CD4-positive, alpha-beta memory T cell (primary cell): ENCODE data around the gene ABHD17A. TPM values are rescaled to one million over a fixed set of nuclear protein-coding genes. Genes with fewer than 3 reads are reported as not detected.

ENCODE experiments used
- CTCF ChIA-PET: fragments of 350-600 bp; sonication (Branson Sonifier 250); formaldehyde crosslinking; loops from one replicate; lab custom pipeline; 2021; ENCODE audit warnings: inconsistent platforms; ENCODE audit not compliant: partially characterized antibody; lab: Charles Lee
- POLR2A ChIA-PET: fragments of 350-600 bp; sonication (Branson Sonifier 250); formaldehyde crosslinking; loops from one replicate; lab custom pipeline; 2021; ENCODE audit not compliant: partially characterized antibody; lab: Charles Lee
- DNase-seq, 5 donors: peaks; one replicate each; pipeline versions ENCODE4 v3.0.0 to v3.0.0-alpha.2; 2020 to 2022; ENCODE audit warnings: mixed read lengths in 1 of 5
- H3K27ac ChIP-seq: one replicate; pipeline ENCODE4 v1.7.0; 2013; ENCODE audit warnings: low read depth, low read length
- H3K27me3 ChIP-seq: 2 replicates; pipeline ENCODE4 v1.7.0; 2013; ENCODE audit warnings: mild to moderate bottlenecking, low read length, moderate library complexity; ENCODE audit not compliant: insufficient read depth
- H3K36me3 ChIP-seq: 2 replicates; pipeline ENCODE4 v1.7.0; 2013; ENCODE audit warnings: mild to moderate bottlenecking, low read length, moderate library complexity; ENCODE audit not compliant: insufficient read depth
- H3K4me1 ChIP-seq: 2 replicates; pipeline ENCODE4 v1.7.0; 2013; ENCODE audit warnings: mild to moderate bottlenecking, low read length, moderate library complexity; ENCODE audit not compliant: insufficient read depth
- H3K4me3 ChIP-seq, 2 donors: one replicate each; pipeline ENCODE4 v1.7.0; 2013; ENCODE audit warnings: low read length in 2 of 2, mild to moderate bottlenecking in 1 of 2
- H3K9me3 ChIP-seq, 2 donors: one replicate each; pipeline ENCODE4 v1.7.0; 2013; ENCODE audit warnings: low read length in 2 of 2, control low read depth in 1 of 2; ENCODE audit not compliant: control insufficient read depth in 1 of 2
- H3K27ac Mint-ChIP-seq, 7 donors: one replicate each; pipeline ENCODE4 v1.8.0; 2020 to 2021; ENCODE audit warnings: mixed read lengths in 7 of 7, mild to moderate bottlenecking in 6 of 7, inconsistent platforms in 3 of 7, moderate library complexity in 3 of 7
- H3K27me3 Mint-ChIP-seq, 2 donors: one replicate each; pipeline ENCODE4 v1.8.0; 2020 to 2021; ENCODE audit warnings: mixed read lengths in 2 of 2
- H3K36me3 Mint-ChIP-seq, 2 donors: one replicate each; pipeline ENCODE4 v1.8.0; 2020 to 2021; ENCODE audit warnings: mixed read lengths in 2 of 2, inconsistent platforms in 1 of 2, mild to moderate bottlenecking in 1 of 2
- H3K4me1 Mint-ChIP-seq, 4 donors: one replicate each; pipeline ENCODE4 v1.8.0; 2020 to 2021; ENCODE audit warnings: mixed read lengths in 4 of 4, mild to moderate bottlenecking in 1 of 4
- H3K4me3 Mint-ChIP-seq, 8 donors: one replicate each; pipeline ENCODE4 v1.8.0; 2020 to 2021; ENCODE audit warnings: mixed read lengths in 8 of 8, mild to moderate bottlenecking in 7 of 8, moderate library complexity in 6 of 8, inconsistent platforms in 3 of 8
- H3K9me3 Mint-ChIP-seq, 8 donors: one replicate each; pipeline ENCODE4 v1.8.0; 2020 to 2021; ENCODE audit warnings: mixed read lengths in 8 of 8, mild to moderate bottlenecking in 5 of 8, inconsistent platforms in 3 of 8, moderate library complexity in 1 of 8
- intact Hi-C: fragments of 100-400 bp; cut with micrococcal nuclease; formaldehyde crosslinking; loops from one replicate; pipeline ENCODE4 v1.15.1; 2023
- polyA plus RNA-seq, 2 donors: library from polyadenylated mRNA; unstranded; fragments of 300-500 nt; fragmentation: Illumina TruSeq; gene quantifications; one replicate each; pipeline ENCODE4 v1.2.3, GENCODE V29; 2021
- total RNA-seq, 2 experiments: library from RNA; stranded (reverse); gene quantifications; one replicate each; pipeline ENCODE4 v1.2.3, GENCODE V29; 2021

The ABHD17A gene
- total and polyA plus RNA-seq, 4 experiments from 2014 or later = 106 to 204 (median 123) TPM

GRCh38 chr19:1905863-1906375 is 20.6 kb upstream of the ABHD17A start:
- intact Hi-C loops = loop anchor here (1.0 kb wide), 7 partner anchors 9 to 58 kb away; partner anchors contain the start of genes ABHD17A and REXO1
- Histone ChIP-seq H3K4me3 (peak overlapping the region; percentile 57 to 75), H3K27me3 (no peaks in the 10 kb centered on the region), H3K36me3 (no peaks in the 10 kb centered on the region), H3K4me1 (peaks cover 14% of the 10 kb centered on the region), H3K27ac (peak overlapping the region; percentile 62), H3K9me3 (no peaks in the 10 kb centered on the region)
- CTCF ChIA-PET = no interaction called here
- Mint-ChIP-seq H3K27ac (peak overlapping the region; percentile 82 to 97 (median 96)), H3K4me1 (peaks cover 10 to 48% (median 15%) of the 10 kb centered on the region in 4 donors), H3K27me3 (no peaks in the 10 kb centered on the region), H3K9me3 (no peaks in the 10 kb centered on the region), H3K36me3 (peaks cover 0 to 2% of the 10 kb centered on the region in 2 donors), H3K4me3 (peak overlapping the region; percentile 87 to 96 (median 93))
- POLR2A ChIA-PET = interaction anchor here (0.6 to 2.4 kb wide), 11 partner anchors 9 to 424 kb away, joined by 3 to 15 read pairs (median 3); no protein-coding TSS in a partner anchor
- DNase-seq = no peak

- intact Hi-C loops = loop anchor here (1.0 kb wide), 7 partner anchors 8 to 57 kb away; partner anchors contain the start of genes ABHD17A and REXO1
- H3K9me3 ChIP-seq = no peaks in the 10 kb centered on the region
- peaks cover 10 to 46% (median 12%) of the 10 kb centered on the region in 4 donors for H3K4me1 Mint-ChIP-seq
These were observed 20.0 kb upstream of the ABHD17A start, which contains the start of the genes ADAT3 and SCAMP4 for GRCh38 chr19:1905110-1905862. ADAT3 (plus strand) TSS chr19:1905399; CDS start chr19:1912048, 6,649 bp downstream. SCAMP4 (plus strand) TSS chr19:1905399; CDS start chr19:1915020, 9,621 bp downstream.

GRCh38 chr19:1904860-1905109 is 19.5 kb upstream of the ABHD17A start:
- peaks cover 0 to 2% of the 10 kb centered on the region in 2 donors for H3K36me3 Mint-ChIP-seq
- Histone ChIP-seq H3K36me3 (no peaks in the 10 kb centered on the region), H3K27ac (peak overlapping the region; percentile 15), H3K4me1 (peaks cover 14% of the 10 kb centered on the region), H3K4me3 (no peak overlapping the region), H3K9me3 (no peaks in the 10 kb centered on the region), H3K27me3 (no peaks in the 10 kb centered on the region)
- peaks cover 6 to 41% (median 11%) of the 10 kb centered on the region in 4 donors for H3K4me1 Mint-ChIP-seq
- DNase-seq = no peak
- H3K27me3 Mint-ChIP-seq = no peaks in the 10 kb centered on the region
- no peaks in the 10 kb centered on the region for H3K9me3 Mint-ChIP-seq
- ChIA-PET POLR2A (interaction anchor here (1.3 to 1.5 kb wide), 2 partner anchors 22 to 29 kb away, joined by 3 to 6 read pairs; no protein-coding TSS in a partner anchor), CTCF (interaction anchor here (0.7 to 0.9 kb wide), 2 partner anchors 9 to 40 kb away, joined by 3 to 4 read pairs; no protein-coding TSS in a partner anchor)
- H3K27ac Mint-ChIP-seq = peak overlapping the region in 5 of 7 donors; percentile 32 to 94 (median 83)
- peak overlapping the region in 2 of 8 donors; percentile 76 to 84 for H3K4me3 Mint-ChIP-seq
- intact Hi-C loops = loop anchor here (1.0 kb wide), 7 partner anchors 7 to 56 kb away; partner anchors contain the start of genes ABHD17A and REXO1

More at GRCh38 chr19:1905110-1905862, 20.0 kb upstream of the ABHD17A start, which contains the start of the genes ADAT3 and SCAMP4:
- peak within 1 kb of the TSS; percentile 82 to 97 (median 96) for H3K27ac Mint-ChIP-seq
- H3K36me3 Mint-ChIP-seq = peaks cover 0 to 2% of the 10 kb centered on the region in 2 donors
- H3K9me3 Mint-ChIP-seq = no peaks in the 10 kb centered on the region
- CTCF ChIA-PET = interaction anchor here (0.9 kb wide), 1 partner anchor 41 kb away, joined by 4 read pairs; no protein-coding TSS in a partner anchor
- Histone ChIP-seq H3K27me3 (no peaks in the 10 kb centered on the region), H3K4me3 (peak within 1 kb of the TSS; percentile 57 to 75), H3K36me3 (no peaks in the 10 kb centered on the region), H3K27ac (peak within 1 kb of the TSS; percentile 62), H3K4me1 (peaks cover 14% of the 10 kb centered on the region)
- H3K27me3 Mint-ChIP-seq = no peaks in the 10 kb centered on the region
- DNase-seq = peak; percentile 96 to 99 (median 98)
- peak within 1 kb of the TSS; percentile 87 to 96 (median 93) for H3K4me3 Mint-ChIP-seq
- POLR2A ChIA-PET = interaction anchor here (0.6 to 2.4 kb wide), 12 partner anchors 8 to 425 kb away, joined by 3 to 15 read pairs (median 4); no protein-coding TSS in a partner anchor

- Mint-ChIP-seq H3K4me3 (peak overlapping the region in 1 of 8 donors; percentile 20), H3K36me3 (peaks cover 0 to 2% of the 10 kb centered on the region in 2 donors), H3K27me3 (no peaks in the 10 kb centered on the region), H3K9me3 (no peaks in the 10 kb centered on the region), H3K4me1 (peaks cover 7 to 28% (median 12%) of the 10 kb centered on the region in 4 donors), H3K27ac (peak overlapping the region in 2 of 7 donors; percentile 7 to 82)
- intact Hi-C loops = no loop called here
- CTCF ChIA-PET = interaction anchor here (0.7 to 1.0 kb wide), 2 partner anchors 74 to 256 kb away, joined by 3 read pairs; no protein-coding TSS in a partner anchor
- Histone ChIP-seq H3K9me3 (no peaks in the 10 kb centered on the region), H3K36me3 (no peaks in the 10 kb centered on the region), H3K27ac (no peak overlapping the region), H3K4me1 (peaks cover 18% of the 10 kb centered on the region), H3K4me3 (no peak overlapping the region), H3K27me3 (no peaks in the 10 kb centered on the region)
- POLR2A ChIA-PET = interaction anchor here (0.9 kb wide), 1 partner anchor 193 kb away, joined by 4 read pairs; the partner anchor contains the start of gene MOB3A
- DNase-seq = no peak
These were observed 17.6 kb upstream of the ABHD17A start for GRCh38 chr19:1902923-1903322.

- Histone ChIP-seq H3K36me3 (no peaks in the 10 kb centered on the region), H3K27ac (no peak overlapping the region), H3K4me3 (no peak overlapping the region), H3K4me1 (peaks cover 27% of the 10 kb centered on the region), H3K9me3 (no peaks in the 10 kb centered on the region), H3K27me3 (no peaks in the 10 kb centered on the region)
- DNase-seq = no peak
- ChIA-PET CTCF (interaction anchor here (0.7 to 1.4 kb wide), 3 partner anchors 24 to 75 kb away, joined by 3 to 4 read pairs (median 3); no protein-coding TSS in a partner anchor), POLR2A (interaction anchor here (0.9 to 1.3 kb wide), 2 partner anchors 37 to 194 kb away, joined by 3 to 4 read pairs; partner anchors contain the start of gene MOB3A)
- intact Hi-C loops = no loop called here
- no peaks in the 10 kb centered on the region for H3K27me3 Mint-ChIP-seq
- no peaks in the 10 kb centered on the region for H3K9me3 Mint-ChIP-seq
- no peak overlapping the region for H3K27ac Mint-ChIP-seq
- no peak overlapping the region for H3K4me3 Mint-ChIP-seq
- H3K36me3 Mint-ChIP-seq = peaks cover 0 to 2% of the 10 kb centered on the region in 2 donors
- peaks cover 12 to 32% (median 20%) of the 10 kb centered on the region in 4 donors for H3K4me1 Mint-ChIP-seq
These were observed 16.7 kb upstream of the ABHD17A start for GRCh38 chr19:1901940-1902404.

GRCh38 chr19:1896508-1896907 is 11.2 kb upstream of the ABHD17A start:
- H3K4me1 ChIP-seq = peaks cover 40% of the 10 kb centered on the region
- CTCF ChIA-PET = interaction anchor here (2.9 to 3.3 kb wide), 2 partner anchors 12 to 32 kb away, joined by 8 to 9 read pairs; partner anchors contain the start of gene ABHD17A
- peak overlapping the region; percentile 88 to 93 (median 90) for H3K4me3 Mint-ChIP-seq

More at GRCh38 chr19:1896508-1896907, 11.2 kb upstream of the ABHD17A start:
- H3K27me3 ChIP-seq = no peaks in the 10 kb centered on the region
- H3K9me3 ChIP-seq = no peaks in the 10 kb centered on the region
- no peaks in the 10 kb centered on the region for H3K9me3 Mint-ChIP-seq
- H3K4me1 Mint-ChIP-seq = peaks cover 10 to 45% (median 22%) of the 10 kb centered on the region in 4 donors
- peak overlapping the region in 4 of 7 donors; percentile 42 to 97 (median 75) for H3K27ac Mint-ChIP-seq
- H3K27ac ChIP-seq = peak overlapping the region; percentile 9
- H3K36me3 ChIP-seq = no peaks in the 10 kb centered on the region
- peak in 1 of 5 donors; percentile 36 for DNase-seq
- intact Hi-C loops = no loop called here
- H3K36me3 Mint-ChIP-seq = no peaks in the 10 kb centered on the region
- POLR2A ChIA-PET = interaction anchor here (0.6 to 5.3 kb wide), 6 partner anchors 10 to 186 kb away, joined by 3 to 81 read pairs (median 9); partner anchors contain the start of genes ABHD17A, ADAT3 and SCAMP4
- H3K27me3 Mint-ChIP-seq = no peaks in the 10 kb centered on the region
- H3K4me3 ChIP-seq = no peak overlapping the region
